ENCODE measurements around the gene KCNQ2.

GRCh38 chr20:63471002-63471716, 1.3 kb downstream of the KCNQ2 start:
- no peak for TF ChIP-seq CTCF (IDR thresholded peaks at IDR 0.05; ENCODE audit: insufficient read depth, low read depth, low read length)
- TF ChIP-seq EZH2 (IDR thresholded peaks at IDR 0.05; ENCODE audit: insufficient read depth, low read length), result peak; percentile 31
